ENCODE data around the gene RASSF10. TPM values are rescaled to one million over a fixed set of nuclear protein-coding genes. Genes with fewer than 3 reads are reported as not detected.
A peak's percentile ranks its signal among the peaks of the same experiment; 100 is the strongest.

The RASSF10 gene
- polyA plus RNA-seq, 1 of the 3 experiments (the other 2 are of a cell fraction): not detected

DNA sequence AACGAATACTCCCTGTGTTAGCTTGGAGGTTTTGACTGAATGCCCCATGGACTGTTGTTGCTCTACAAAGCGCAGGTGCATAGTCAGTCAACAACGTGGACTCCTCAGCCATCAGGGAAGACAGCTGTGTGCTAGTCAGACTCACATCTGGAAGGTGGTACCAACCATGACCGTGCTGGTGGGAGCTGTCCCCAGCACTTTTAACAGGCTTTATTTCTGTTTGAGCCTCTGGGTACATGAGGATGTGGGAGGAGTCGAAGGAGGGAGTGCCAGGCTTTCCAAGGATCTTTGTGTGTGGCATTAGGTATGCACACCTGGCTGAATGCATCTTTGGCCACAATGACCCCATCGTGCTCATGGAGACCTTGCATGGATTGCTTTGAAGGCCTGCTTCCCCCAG, 6.6 kb downstream of the RASSF10 start:
- Histone ChIP-seq H3K27ac (ENCODE audit: low read depth in 2 of 2, low read length in 1 of 2) (no peak overlapping the region), H3F3A (replicated peaks; ENCODE audit: insufficient read depth) (no peaks in the 10 kb centered on the region), H3K27me3 (ENCODE audit: insufficient read depth) (peaks cover 6% of the 10 kb centered on the region), H3K9me3 (no peaks in the 10 kb centered on the region), H3K9me2 (no peaks in the 10 kb centered on the region), H3K79me2 (ENCODE audit: insufficient read depth) (no peaks in the 10 kb centered on the region), H3K36me3 (replicated peaks in 1 of 2; ENCODE audit: control insufficient read depth in 1 of 2, insufficient read depth in 2 of 2, low read length in 1 of 2) (no peaks in the 10 kb centered on the region), H3K4me3 (ENCODE audit: low read depth in 2 of 2, low read length in 1 of 2) (no peak overlapping the region), H2AFZ (ENCODE audit: low read depth) (no peak overlapping the region), H3K4me2 (no peak overlapping the region), H3K9ac (no peak overlapping the region), H4K20me1 (ENCODE audit: insufficient read depth) (no peaks in the 10 kb centered on the region), H3K4me1 (ENCODE audit: control insufficient read depth in 1 of 2, insufficient read depth in 2 of 2, low read depth in 1 of 2, low read length in 1 of 2) (no peaks in the 10 kb centered on the region)
- ChIA-PET POLR2A (no interaction called here), CTCF (interaction anchor here (1.5 kb wide), 1 partner anchor 99 kb away, joined by 3 read pairs; no protein-coding TSS in a partner anchor)
- no peak for DNase-seq
- TF ChIP-seq, protein P1, sequence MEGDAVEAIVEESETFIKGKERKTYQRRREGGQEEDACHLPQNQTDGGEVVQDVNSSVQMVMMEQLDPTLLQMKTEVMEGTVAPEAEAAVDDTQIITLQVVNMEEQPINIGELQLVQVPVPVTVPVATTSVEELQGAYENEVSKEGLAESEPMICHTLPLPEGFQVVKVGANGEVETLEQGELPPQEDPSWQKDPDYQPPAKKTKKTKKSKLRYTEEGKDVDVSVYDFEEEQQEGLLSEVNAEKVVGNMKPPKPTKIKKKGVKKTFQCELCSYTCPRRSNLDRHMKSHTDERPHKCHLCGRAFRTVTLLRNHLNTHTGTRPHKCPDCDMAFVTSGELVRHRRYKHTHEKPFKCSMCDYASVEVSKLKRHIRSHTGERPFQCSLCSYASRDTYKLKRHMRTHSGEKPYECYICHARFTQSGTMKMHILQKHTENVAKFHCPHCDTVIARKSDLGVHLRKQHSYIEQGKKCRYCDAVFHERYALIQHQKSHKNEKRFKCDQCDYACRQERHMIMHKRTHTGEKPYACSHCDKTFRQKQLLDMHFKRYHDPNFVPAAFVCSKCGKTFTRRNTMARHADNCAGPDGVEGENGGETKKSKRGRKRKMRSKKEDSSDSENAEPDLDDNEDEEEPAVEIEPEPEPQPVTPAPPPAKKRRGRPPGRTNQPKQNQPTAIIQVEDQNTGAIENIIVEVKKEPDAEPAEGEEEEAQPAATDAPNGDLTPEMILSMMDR (IDR thresholded peaks at IDR 0.05): no peak
- no peak for TF ChIP-seq SMC3 (IDR thresholded peaks at IDR 0.05; ENCODE audit: low read depth, low read length)
- TF ChIP-seq, protein P2, sequence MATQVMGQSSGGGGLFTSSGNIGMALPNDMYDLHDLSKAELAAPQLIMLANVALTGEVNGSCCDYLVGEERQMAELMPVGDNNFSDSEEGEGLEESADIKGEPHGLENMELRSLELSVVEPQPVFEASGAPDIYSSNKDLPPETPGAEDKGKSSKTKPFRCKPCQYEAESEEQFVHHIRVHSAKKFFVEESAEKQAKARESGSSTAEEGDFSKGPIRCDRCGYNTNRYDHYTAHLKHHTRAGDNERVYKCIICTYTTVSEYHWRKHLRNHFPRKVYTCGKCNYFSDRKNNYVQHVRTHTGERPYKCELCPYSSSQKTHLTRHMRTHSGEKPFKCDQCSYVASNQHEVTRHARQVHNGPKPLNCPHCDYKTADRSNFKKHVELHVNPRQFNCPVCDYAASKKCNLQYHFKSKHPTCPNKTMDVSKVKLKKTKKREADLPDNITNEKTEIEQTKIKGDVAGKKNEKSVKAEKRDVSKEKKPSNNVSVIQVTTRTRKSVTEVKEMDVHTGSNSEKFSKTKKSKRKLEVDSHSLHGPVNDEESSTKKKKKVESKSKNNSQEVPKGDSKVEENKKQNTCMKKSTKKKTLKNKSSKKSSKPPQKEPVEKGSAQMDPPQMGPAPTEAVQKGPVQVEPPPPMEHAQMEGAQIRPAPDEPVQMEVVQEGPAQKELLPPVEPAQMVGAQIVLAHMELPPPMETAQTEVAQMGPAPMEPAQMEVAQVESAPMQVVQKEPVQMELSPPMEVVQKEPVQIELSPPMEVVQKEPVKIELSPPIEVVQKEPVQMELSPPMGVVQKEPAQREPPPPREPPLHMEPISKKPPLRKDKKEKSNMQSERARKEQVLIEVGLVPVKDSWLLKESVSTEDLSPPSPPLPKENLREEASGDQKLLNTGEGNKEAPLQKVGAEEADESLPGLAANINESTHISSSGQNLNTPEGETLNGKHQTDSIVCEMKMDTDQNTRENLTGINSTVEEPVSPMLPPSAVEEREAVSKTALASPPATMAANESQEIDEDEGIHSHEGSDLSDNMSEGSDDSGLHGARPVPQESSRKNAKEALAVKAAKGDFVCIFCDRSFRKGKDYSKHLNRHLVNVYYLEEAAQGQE (IDR thresholded peaks at IDR 0.05; ENCODE audit: low read depth, low read length): 0 out of 2 replicates have a peak, but pooled peaks have one; percentile 16
- no peak for TF ChIP-seq MEF2A (IDR thresholded peaks at IDR 0.05; ENCODE audit: borderline replicate concordance, low read depth)
- no peak for TF ChIP-seq GATA2 (CRISPR knock-in tag; IDR thresholded peaks at IDR 0.05)
- TF ChIP-seq, protein P3, sequence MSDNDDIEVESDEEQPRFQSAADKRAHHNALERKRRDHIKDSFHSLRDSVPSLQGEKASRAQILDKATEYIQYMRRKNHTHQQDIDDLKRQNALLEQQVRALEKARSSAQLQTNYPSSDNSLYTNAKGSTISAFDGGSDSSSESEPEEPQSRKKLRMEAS (IDR thresholded peaks at IDR 0.05; ENCODE audit: low read depth): no peak
- no peak for TF ChIP-seq NFIC (IDR thresholded peaks at IDR 0.05; ENCODE audit: borderline replicate concordance)
- no peak for TF ChIP-seq MXI1 (IDR thresholded peaks at IDR 0.05; ENCODE audit: low read depth, low read length)
- TF ChIP-seq POLR2AphosphoS5 (IDR thresholded peaks at IDR 0.05; ENCODE audit: low read depth, low read length): no peak
- WGBS (ENCODE audit: low lambda C conversion rate): 51% methylated on average over 6 of the region's 6 CpGs

DNA sequence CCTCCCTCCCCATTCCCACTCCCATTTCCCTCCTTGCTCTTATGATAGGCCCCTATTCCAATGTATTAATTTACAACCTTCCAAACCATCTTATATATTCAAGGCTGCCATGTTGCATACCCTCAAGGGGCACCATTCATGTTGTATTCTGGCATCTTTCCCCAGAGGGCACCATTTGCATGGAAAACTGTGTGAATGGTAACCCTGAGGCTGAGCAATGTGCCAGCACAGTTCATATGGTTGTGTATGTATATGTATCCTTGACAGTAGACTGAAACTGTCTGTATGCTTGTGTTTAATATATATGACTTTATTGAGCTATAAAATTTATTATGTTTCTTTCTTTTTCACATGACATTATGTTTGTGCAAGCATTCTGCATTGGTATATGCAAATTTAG, 7.3 kb downstream of the RASSF10 start:
- no peak overlapping the region for H3K4me3 ChIP-seq (ENCODE audit: low read depth in 2 of 2, low read length in 1 of 2)
- H3K4me2 ChIP-seq: no peak overlapping the region
- no peak overlapping the region for H3K27ac ChIP-seq (ENCODE audit: low read depth in 2 of 2, low read length in 1 of 2)
- H2AFZ ChIP-seq (ENCODE audit: low read depth): no peak overlapping the region
- no peaks in the 10 kb centered on the region for H3K9me3 ChIP-seq
- H3K36me3 ChIP-seq (replicated peaks in 1 of 2; ENCODE audit: control insufficient read depth in 1 of 2, insufficient read depth in 2 of 2, low read length in 1 of 2): no peaks in the 10 kb centered on the region
- ChIA-PET POLR2A (no interaction called here), CTCF (interaction anchor here (1.5 kb wide), 1 partner anchor 98 kb away, joined by 3 read pairs; no protein-coding TSS in a partner anchor)
- no peaks in the 10 kb centered on the region for H3K9me2 ChIP-seq
- H3K9ac ChIP-seq: no peak overlapping the region
- no peaks in the 10 kb centered on the region for H3F3A ChIP-seq (replicated peaks; ENCODE audit: insufficient read depth)
- H3K27me3 ChIP-seq (ENCODE audit: insufficient read depth): peaks cover 5% of the 10 kb centered on the region; the same call in 1 of the 2 replicates
- TF ChIP-seq, protein P4, sequence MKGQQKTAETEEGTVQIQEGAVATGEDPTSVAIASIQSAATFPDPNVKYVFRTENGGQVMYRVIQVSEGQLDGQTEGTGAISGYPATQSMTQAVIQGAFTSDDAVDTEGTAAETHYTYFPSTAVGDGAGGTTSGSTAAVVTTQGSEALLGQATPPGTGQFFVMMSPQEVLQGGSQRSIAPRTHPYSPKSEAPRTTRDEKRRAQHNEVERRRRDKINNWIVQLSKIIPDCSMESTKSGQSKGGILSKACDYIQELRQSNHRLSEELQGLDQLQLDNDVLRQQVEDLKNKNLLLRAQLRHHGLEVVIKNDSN (IDR thresholded peaks at IDR 0.05; ENCODE audit: borderline replicate concordance, low read depth): no peak
- TF ChIP-seq, protein P1 (IDR thresholded peaks at IDR 0.05): peak; percentile 23; the same call in 1 of the 2 replicates
- TF ChIP-seq RAD21 (IDR thresholded peaks at IDR 0.05; ENCODE audit: low read length): peak; percentile 45
- no peaks in the 10 kb centered on the region for H3K4me1 ChIP-seq (ENCODE audit: control insufficient read depth in 1 of 2, insufficient read depth in 2 of 2, low read depth in 1 of 2, low read length in 1 of 2)
- H4K20me1 ChIP-seq (ENCODE audit: insufficient read depth): no peaks in the 10 kb centered on the region
- no peaks in the 10 kb centered on the region for H3K79me2 ChIP-seq (ENCODE audit: insufficient read depth)
- no peak for DNase-seq

Measured in SK-N-SH (cell line).